Stimulated activated CD4-positive, alpha-beta T cell treated with anti-CD3 and anti-CD28 coated beads, Interleukin-1b, Interleukin-23, amount 100 ng/mL, for 24 hours (primary cell): ENCODE results near the gene PCGF2.

ENCODE experiments used
- DNase-seq, 4 experiments: peaks; one replicate each; pipeline ENCODE4 v3.0.0-alpha.2; 2020; ENCODE audit warnings: low read depth in 4 of 4, low spot score in 1 of 4

Gene PCGF2

DNA sequence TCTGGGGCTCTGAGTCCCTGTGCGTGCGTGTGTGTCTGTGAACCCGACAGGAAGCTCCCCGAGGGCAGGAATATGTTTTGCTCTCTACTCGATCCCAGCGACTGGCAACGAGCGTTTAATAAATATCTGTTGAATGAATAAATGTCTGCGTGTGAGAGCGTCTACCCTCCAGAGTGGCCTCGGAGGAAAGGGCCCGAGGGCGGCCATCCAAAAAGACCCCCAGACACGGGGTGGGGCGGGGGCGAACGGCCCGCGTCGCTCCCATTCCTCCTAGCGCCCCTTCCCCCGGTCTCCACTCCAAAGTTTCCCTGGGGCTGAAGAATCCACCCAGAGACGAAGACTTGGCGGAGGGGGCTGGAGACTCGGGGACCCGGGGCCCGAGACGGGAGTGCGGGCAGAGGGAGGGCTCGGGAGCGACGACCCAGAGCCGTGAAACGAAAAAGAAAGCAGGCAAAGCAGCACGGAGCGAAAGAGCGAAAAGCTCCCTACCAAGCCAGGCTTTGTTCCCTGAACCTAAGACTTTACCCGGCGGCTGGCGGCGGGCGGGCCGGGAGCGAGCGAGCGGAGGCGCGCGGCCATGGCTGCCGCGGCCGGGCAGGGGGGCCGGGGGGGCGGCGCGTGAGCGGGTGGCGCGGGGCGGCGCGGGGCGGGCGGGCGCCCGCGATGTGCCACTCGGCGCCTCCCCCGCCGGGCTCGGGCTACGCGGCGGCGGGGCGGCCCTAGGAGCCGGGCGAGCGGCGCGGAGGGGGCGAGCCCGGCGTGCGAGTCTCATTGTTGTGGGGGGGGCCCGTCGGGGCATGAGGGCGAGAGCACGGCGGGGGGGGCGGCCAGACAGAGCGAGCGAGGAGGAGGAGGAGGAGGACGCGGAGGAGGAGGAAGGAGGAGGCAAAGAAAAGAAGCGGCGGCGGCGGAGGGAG, 43.3 kb downstream of the PCGF2 start, which contains the start of gene MLLT6:
MLLT6 (plus strand) TSS at position 668 of the 917 bp plus-strand sequence. CDS start 360 bp downstream, outside the sequence.
- peak in 2 of 4 experiments; percentile 59 to 66 for DNase-seq

DNA sequence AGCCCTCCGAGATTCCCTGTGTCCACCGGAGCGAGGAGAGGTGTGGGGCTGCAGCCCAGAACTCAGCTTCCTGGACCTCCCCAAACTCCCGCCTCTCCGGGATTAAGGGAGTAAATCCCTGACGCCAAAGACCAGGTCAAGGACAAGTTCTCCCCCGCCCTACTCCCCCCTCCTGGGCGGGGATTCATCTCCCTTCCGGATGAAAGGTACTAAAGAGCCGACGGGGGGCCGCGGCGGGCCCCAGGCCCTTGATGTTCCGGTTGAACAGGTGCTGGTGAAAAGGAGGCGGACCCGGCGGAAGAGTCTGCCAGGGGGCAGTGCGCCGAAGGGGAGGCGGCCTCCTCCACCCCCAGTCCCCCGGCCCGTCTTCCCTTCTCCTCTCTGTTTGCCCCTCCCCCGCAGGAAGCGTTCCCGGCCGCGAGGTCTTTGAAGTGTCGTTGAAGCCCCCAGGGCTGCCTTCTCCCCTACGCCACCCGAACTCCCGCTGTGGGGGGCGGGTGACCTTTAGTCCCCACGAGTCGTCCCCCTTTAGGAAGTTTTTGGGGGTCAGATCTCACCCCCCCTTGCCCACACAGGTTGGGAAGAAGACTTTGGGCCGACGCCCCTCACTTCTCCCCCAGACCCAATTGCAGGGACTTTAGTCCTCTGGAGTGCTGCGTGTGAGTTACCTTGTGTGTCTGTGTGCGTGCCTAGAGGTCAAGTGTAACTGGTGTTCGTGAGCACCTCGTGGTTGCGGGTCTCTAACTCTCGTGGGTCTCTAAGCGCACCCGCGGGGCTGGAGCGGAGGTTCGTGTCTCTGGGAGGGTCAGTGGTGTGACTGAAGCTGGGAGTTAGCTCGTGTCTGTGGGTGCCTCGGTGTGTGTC, 44.2 kb downstream of the PCGF2 start:
- peak; percentile 67 to 92 (median 80) for DNase-seq

DNA sequence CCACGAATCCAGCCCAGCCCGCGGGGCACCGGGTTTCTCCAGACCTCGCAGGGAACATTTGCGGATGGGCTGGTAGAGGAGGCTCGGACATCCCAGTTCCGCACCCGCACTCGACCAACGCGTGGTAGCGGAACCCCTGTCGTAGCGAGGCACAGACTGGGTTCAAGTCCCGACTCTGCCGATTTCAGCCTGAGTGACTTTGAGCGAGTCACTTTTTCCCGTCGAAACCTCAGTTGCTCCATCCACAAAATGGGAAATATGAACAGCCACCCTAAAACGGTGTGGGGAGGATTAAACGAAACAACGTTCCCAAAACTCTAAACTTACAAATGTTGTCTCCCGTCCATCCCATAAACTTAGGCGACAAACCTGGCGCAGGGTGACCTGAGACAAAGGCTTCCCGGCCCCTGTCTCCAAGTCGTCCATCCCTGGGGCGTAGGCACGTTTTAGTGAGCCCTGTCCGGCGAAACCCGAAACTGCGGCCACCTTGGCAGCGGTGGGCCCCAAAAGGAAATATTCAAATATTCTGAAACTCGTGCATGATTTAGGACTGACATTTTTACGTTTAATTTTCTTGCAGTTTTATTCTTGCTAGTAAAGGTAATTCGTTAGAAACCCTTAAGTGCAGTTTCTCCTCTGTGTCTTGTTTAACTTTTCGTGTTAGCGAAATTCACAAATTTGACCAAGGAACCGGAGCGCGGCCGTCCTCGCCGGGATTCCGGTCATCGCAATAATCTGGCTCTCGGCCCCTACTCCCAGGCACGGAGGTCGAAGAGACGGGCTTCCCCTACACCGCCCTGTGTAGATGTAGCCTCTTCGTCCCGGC, 45.0 kb downstream of the PCGF2 start:
- DNase-seq, result no peak

DNA sequence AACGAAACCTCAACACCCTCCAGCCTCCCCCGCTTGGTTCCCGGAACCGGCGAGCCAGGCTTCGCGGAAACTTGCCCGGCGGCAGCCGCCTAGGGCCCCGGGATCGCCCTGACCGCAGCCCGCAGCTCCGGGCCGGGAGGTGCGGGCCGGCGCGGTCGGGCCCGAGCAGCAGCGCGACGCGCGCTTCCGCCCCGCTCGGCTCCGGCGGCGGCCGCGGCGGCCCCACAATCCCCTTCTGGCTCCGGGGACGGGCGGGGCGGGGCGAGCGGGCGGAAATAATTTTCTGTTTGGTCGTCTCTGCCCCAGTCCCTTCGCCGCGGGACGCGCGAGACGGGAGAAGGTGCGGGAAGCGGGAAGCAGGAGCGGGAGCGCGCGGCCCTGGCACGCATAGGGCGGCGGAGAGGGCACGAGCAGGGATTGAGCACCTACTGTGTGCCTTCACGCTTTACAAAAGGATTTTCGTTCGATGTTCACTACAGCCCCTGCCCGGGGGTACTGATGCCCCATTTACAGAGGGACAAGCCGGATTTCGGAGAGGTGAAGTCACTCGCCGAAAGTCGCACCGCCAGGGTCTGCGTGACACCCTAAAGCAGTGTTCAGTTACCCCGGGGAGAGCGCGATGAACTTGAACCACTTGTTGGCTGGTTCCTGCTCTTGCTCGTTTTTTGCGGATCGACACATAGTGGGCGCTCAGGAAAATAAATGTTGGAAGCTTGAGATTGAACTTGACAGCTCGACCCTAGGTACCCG, 45.8 kb downstream of the PCGF2 start:
- DNase-seq, result peak; percentile 40 to 78 (median 64)

DNA sequence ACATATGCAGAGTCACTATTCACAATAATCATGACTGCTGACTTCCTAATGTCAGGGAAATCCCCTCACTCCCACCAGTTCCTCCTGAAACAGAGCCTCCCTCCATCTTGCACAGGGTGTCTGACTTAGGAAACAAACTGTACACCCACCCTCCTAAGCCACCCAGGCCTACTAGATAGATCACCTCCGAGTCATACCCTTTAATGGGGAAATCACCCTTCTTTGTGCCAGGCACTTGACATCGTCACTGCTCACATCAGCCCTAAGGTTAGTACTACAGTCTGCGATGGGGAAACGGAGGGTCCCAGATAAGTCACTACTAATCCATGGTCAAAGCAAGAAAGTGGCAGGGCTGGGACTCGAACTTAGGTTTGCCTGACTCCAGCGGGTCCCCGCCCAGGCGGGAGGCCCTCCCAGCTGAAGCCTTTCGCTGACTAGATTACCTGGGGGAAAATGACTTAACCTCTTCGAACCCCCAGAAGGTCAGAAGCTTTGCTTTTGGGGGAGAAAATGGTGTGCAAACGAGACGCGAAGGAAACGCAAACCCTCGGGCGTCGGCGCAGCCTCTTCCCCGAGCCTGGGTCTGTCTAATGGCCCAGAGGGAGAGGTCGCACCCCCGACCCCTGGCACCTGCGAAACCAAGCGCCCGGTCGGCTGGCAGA, 46.5 kb downstream of the PCGF2 start:
- peak; percentile 57 to 81 (median 72) for DNase-seq

DNA sequence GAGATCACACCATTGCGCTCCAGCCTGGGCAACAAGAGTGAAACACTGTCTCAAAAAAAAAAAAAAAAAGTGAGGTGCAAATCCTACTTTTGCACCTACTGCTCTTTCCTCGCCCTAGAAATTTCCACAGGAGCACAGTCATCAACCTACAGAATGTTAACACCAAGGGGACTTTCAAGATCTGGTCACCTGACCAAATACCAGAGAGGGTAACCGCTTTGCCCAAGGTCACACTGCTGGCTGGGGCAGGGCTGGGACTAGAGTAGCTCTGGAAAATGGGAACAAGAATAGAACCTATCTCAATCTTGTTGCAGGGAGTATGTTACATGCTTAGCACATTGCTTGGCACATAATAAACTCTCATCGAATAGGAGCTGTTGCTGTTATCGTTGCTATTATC, 49.4 kb downstream of the PCGF2 start:
- DNase-seq, result no peak

DNA sequence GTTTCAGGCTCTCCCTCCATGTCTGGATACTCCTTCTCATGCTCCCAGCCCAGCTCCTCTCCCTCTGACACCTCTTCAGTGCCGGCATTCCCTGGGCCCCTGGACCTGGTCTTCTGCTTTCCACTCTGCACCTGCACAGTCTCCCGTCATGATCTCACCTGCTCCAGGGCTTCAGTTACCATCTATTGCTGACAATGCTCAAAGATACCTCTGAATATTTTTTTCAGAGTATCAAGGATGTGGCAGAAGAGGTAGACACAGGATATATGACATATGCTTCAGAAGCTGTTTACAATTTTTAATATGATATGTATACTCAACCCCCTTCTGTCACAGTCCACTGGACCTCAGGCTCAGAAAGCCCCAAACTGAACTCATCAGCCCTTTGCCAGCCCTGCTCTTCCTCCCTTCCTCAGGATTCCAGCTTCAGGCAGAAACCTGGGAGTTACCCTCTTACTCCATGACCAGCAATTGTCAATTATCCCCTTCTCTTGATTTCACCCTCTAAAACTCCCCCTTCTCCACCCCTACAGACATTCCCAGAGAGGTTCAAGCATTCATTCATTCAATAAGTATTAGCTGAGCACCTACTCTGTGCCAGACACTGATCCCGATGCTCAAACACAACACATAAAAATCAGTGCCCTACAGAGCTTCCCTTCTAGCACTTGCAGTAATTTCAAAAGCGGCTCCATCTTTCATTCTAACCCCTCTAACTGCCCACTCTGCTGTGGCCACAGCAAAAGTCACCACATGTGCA, 50.9 kb downstream of the PCGF2 start:
- no peak for DNase-seq

DNA sequence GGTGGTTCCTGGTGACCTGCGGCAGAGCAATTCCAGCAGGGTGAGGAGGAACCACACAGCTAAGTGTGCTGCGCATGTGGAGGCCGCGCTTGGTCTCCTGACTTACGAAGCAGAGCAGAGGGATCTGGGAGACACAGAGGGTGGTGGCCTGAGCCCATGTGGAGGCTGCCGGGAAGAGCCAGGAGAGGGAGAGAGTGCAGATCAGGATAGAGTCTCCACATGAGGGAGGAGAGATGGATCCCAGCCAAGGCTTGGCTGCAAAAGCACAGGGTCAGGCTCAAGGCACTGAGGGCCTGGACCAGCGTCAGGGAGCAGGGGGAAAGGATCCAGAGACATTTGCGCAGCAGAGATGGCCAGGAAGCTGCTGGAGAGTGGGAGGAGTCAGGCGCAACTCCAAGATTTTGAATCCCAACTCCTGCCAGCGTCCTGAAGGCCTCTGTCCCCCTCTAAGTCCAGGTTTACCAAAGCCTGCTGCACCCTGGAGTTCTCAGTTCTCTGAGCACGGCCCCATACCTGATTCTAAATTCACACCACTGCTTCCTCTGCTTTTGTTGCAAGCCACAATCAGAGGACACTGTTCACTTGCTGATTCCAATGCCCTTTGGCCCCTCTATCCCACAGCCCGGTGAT, 54.3 kb downstream of the PCGF2 start:
- DNase-seq, result no peak

DNA sequence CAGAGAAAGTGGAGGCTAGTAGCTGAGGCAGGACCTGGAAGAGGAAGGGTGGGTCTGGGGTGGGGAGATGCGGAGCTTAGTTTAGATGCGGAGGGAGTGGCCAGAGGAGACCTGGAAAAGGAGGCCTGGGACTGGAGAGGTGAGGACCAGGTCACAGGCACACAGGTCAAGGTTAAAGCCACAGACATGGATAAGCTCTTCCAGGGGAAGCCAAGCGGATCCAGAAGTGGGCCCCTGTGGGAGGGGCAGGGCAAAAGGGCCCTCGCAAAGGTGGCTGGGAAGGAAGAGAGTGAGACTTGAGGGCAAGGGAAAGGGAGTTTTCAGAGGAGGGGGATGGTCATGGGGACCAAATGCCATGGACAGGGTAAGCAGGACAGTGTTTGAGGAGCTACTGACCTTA, 57.0 kb downstream of the PCGF2 start:
- no peak for DNase-seq

DNA sequence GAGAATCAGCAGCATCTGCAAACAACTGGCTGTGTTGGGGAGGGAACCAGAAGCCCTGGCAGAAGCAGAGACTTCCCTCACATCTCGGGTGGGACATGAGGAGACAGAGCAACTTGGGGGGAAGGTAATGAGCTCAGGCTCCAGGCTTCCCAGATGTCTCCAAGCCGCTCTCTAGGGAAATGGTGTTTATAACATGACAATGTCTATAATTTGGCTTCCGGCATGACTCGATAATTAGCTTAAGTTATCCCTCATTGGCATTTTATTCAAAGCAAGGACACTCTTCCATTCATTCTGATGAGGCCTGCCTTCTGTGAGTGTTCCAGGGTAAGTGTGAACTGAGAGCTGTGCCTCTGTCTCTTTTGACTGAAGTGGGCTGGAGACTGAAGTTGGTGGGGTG, 57.8 kb downstream of the PCGF2 start:
- DNase-seq, result no peak

DNA sequence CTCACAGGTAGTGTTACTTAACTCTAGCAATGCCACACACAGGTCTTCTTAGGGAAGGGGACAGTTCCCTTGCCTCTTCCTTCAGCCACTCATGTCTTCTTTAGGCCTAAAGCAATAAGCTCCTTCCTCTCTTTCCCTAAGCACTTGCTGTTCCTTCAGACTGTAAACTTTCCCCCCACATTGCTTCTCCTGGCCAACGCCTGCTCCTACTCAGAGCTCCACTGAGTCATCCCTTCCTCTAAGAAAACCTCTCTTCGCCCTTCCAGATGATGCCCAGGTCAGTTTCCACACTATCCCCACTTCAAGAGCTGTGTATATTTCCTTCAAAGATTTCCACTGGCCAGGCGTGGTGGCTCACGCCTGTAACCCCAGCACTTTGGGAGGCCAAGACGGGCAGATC, 60.9 kb downstream of the PCGF2 start:
- no peak for DNase-seq

DNA sequence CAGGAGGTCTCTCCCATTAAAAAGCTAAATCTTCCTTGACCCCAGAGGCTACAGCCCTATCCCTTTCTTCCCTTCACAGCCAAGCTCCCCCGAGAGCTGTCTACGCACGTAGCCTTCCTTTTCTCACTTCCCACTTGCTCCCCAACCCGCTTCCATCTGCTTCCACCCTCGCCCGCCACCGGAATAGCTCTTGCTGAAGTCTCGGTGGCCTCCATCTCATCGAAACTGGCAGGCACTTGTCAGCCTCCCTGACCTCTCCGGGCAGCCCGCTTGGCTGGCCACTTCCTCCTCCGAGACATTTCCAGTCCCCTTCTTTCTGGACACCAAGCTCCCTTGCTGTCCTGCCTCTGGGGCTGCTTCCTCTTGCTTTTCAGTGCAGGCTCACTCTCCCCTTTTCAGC, 62.6 kb downstream of the PCGF2 start:
- no peak for DNase-seq
